Myocyte (in vitro differentiated cells): ENCODE results near the gene CCSER2. TPM values are rescaled to one million over a fixed set of nuclear protein-coding genes. Genes with fewer than 3 reads are reported as not detected.
"Not testable (repeated sequence)": the region's sequence is repeated elsewhere in the genome, so short reads cannot be mapped to it uniquely, and the experiment has no call there.

Source experiments
- DNase-seq: peaks from one replicate; pipeline ENCODE4 v3.0.0-alpha.2; 2012; ENCODE audit warnings: low read depth
- total RNA-seq: library from RNA; depleted of rRNA; stranded (reverse); fragments of >200 nt; gene quantifications from 2 replicates; pipeline ENCODE4 v1.2.3, GENCODE V29; 2014

CCSER2 gene
- total RNA-seq, 1 donor from 2014 or later = 49.2 TPM

- not testable (repeated sequence) for DNase-seq
These were observed 19.2 kb downstream of the CCSER2 start for GRCh38 chr10:84347575-84348002.

- no peak for DNase-seq
These were observed 20.1 kb downstream of the CCSER2 start for GRCh38 chr10:84348447-84348846.

- DNase-seq = peak; percentile 63
These were observed 20.5 kb downstream of the CCSER2 start for GRCh38 chr10:84348860-84349259.

GRCh38 chr10:84352251-84352842, 24.0 kb downstream of the CCSER2 start:
- peak; percentile 54 for DNase-seq

GRCh38 chr10:84353052-84353803, 24.8 kb downstream of the CCSER2 start:
- no peak for DNase-seq

- DNase-seq = no peak
These were observed 26.2 kb downstream of the CCSER2 start for GRCh38 chr10:84354623-84355022.

- DNase-seq = no peak
These were observed 26.7 kb downstream of the CCSER2 start for GRCh38 chr10:84355106-84355505.

GRCh38 chr10:84356928-84357327, 28.5 kb downstream of the CCSER2 start:
- DNase-seq = no peak

- no peak for DNase-seq
These were observed 30.4 kb downstream of the CCSER2 start for GRCh38 chr10:84358743-84359142.

- peak; percentile 13 for DNase-seq
These were observed 32.4 kb downstream of the CCSER2 start for GRCh38 chr10:84360637-84361365.

- no peak for DNase-seq
These were observed 37.0 kb downstream of the CCSER2 start for GRCh38 chr10:84365335-84365881.

GRCh38 chr10:84366041-84366440, 37.7 kb downstream of the CCSER2 start:
- DNase-seq = no peak

- no peak for DNase-seq
These were observed 38.9 kb downstream of the CCSER2 start for GRCh38 chr10:84367256-84367655.

GRCh38 chr10:84368828-84369227, 40.4 kb downstream of the CCSER2 start:
- DNase-seq = no peak

GRCh38 chr10:84370283-84370682, 41.9 kb downstream of the CCSER2 start:
- DNase-seq = no peak

GRCh38 chr10:84371944-84372343, 43.6 kb downstream of the CCSER2 start:
- no peak for DNase-seq

GRCh38 chr10:84373000-84373399, 44.6 kb downstream of the CCSER2 start:
- DNase-seq = no peak

- DNase-seq = no peak
These were observed 46.1 kb downstream of the CCSER2 start for GRCh38 chr10:84374455-84374854.

GRCh38 chr10:84375011-84375410, 46.6 kb downstream of the CCSER2 start:
- peak; percentile 57 for DNase-seq

GRCh38 chr10:84375881-84376280, 47.5 kb downstream of the CCSER2 start:
- no peak for DNase-seq

- no peak for DNase-seq
These were observed 59.8 kb downstream of the CCSER2 start for GRCh38 chr10:84388148-84388547.

GRCh38 chr10:84390364-84390763, 62.0 kb downstream of the CCSER2 start:
- no peak for DNase-seq
